H9 (cell line): ENCODE measurements around the gene GPRC5D. TPM values are rescaled to one million over a fixed set of nuclear protein-coding genes. Genes with fewer than 3 reads are reported as not detected.

Experiments used
- DNase-seq: peaks from one replicate; pipeline ENCODE4 v3.0.0-alpha.2; 2017
- H2AFZ ChIP-seq: one replicate; pipeline ENCODE4 v1.6.1; 2013; ENCODE audit warnings: mild to moderate bottlenecking, low read length, control low read depth, moderate library complexity
- H2AK5ac ChIP-seq: 2 replicates; pipeline ENCODE4 v1.6.1; 2013; ENCODE audit warnings: low read length, control low read depth, mixed read lengths; ENCODE audit not compliant: insufficient read length
- H2BK120ac ChIP-seq: one replicate; pipeline ENCODE4 v1.6.1; 2013; ENCODE audit warnings: low read depth, mild to moderate bottlenecking, low read length, control low read depth, inconsistent platforms; ENCODE audit not compliant: poor library complexity, severe bottlenecking
- H2BK12ac ChIP-seq: 2 replicates; pipeline ENCODE4 v1.6.1; 2013; ENCODE audit warnings: low read length, control low read depth, mixed read lengths, low read depth; ENCODE audit not compliant: insufficient read length
- H2BK15ac ChIP-seq: 2 replicates; pipeline ENCODE4 v1.6.1; 2013; ENCODE audit warnings: low read depth, low read length, control low read depth
- H2BK20ac ChIP-seq: one replicate; pipeline ENCODE4 v1.6.1; 2013; ENCODE audit warnings: low read depth, mild to moderate bottlenecking, low read length, control low read depth, inconsistent platforms; ENCODE audit not compliant: poor library complexity, severe bottlenecking
- H2BK5ac ChIP-seq: 2 replicates; pipeline ENCODE4 v1.6.1; 2013; ENCODE audit warnings: low read length, control low read depth, mixed read lengths; ENCODE audit not compliant: insufficient read length
- H3K14ac ChIP-seq: 2 replicates; pipeline ENCODE4 v1.6.1; 2013; ENCODE audit warnings: low read length, control low read depth; ENCODE audit not compliant: insufficient read depth
- H3K18ac ChIP-seq: 2 replicates; pipeline ENCODE4 v1.6.1; 2013; ENCODE audit warnings: low read depth, mild to moderate bottlenecking, mixed read lengths, low read length, control low read depth; ENCODE audit not compliant: insufficient read length
- H3K23ac ChIP-seq: 2 replicates; pipeline ENCODE4 v1.6.1; 2013; ENCODE audit warnings: low read length, control low read depth, mixed read lengths, low read depth; ENCODE audit not compliant: insufficient read length
- H3K23me2 ChIP-seq: 2 replicates; pipeline ENCODE4 v1.6.1; 2013; ENCODE audit warnings: low read depth, mild to moderate bottlenecking, mixed read lengths, low read length, control low read depth; ENCODE audit not compliant: insufficient read length, poor library complexity, severe bottlenecking
- H3K27ac ChIP-seq: 2 replicates; pipeline ENCODE4 v1.5.1; 2013; ENCODE audit warnings: low read length, control low read depth, mixed read lengths, low read depth; ENCODE audit not compliant: insufficient read length
- H3K27me3 ChIP-seq: 2 replicates; pipeline ENCODE4 v1.6.1; 2013; ENCODE audit warnings: low read length, control low read depth, inconsistent platforms; ENCODE audit not compliant: insufficient read depth
- H3K4ac ChIP-seq: 2 replicates; pipeline ENCODE4 v1.6.1; 2013; ENCODE audit warnings: low read depth, mild to moderate bottlenecking, control low read depth, inconsistent platforms, low read length, moderate library complexity
- H3K4me1 ChIP-seq: 2 replicates; pipeline ENCODE4 v1.6.1; 2013; ENCODE audit warnings: low read length, control low read depth, inconsistent platforms; ENCODE audit not compliant: insufficient read depth
- H3K4me2 ChIP-seq: 2 replicates; pipeline ENCODE4 v1.6.1; 2013; ENCODE audit warnings: low read length, control low read depth, mixed read lengths; ENCODE audit not compliant: insufficient read length, insufficient read depth
- H3K56ac ChIP-seq: 2 replicates; pipeline ENCODE4 v1.6.1; 2013; ENCODE audit warnings: low read depth, mild to moderate bottlenecking, mixed read lengths, low read length, control low read depth; ENCODE audit not compliant: insufficient read length
- H3K79me1 ChIP-seq: 2 replicates; pipeline ENCODE4 v1.6.1; 2013; ENCODE audit warnings: low read depth, mild to moderate bottlenecking, moderate library complexity, low read length, control low read depth, inconsistent platforms; ENCODE audit not compliant: insufficient read depth, poor library complexity, severe bottlenecking
- H3K79me2 ChIP-seq: 2 replicates; pipeline ENCODE4 v1.6.1; 2013; ENCODE audit warnings: low read length, control low read depth, inconsistent platforms; ENCODE audit not compliant: insufficient read depth
- H3K9ac ChIP-seq: 2 replicates; pipeline ENCODE4 v1.6.1; 2013; ENCODE audit warnings: low read length, control low read depth, mixed read lengths; ENCODE audit not compliant: insufficient read length; ENCODE audit errors: extremely low read depth
- H3K9me3 ChIP-seq: one replicate; pipeline ENCODE4 v1.6.1; 2013; ENCODE audit warnings: low read depth, low read length, inconsistent platforms; ENCODE audit not compliant: control insufficient read depth
- H3T11ph ChIP-seq: one replicate; pipeline ENCODE4 v1.6.1; 2013; ENCODE audit warnings: mild to moderate bottlenecking, low read length, control low read depth, inconsistent platforms
- H4K20me1 ChIP-seq: one replicate; pipeline ENCODE4 v1.6.1; 2013; ENCODE audit not compliant: control insufficient read depth, insufficient read length, insufficient read depth
- H4K5ac ChIP-seq: 2 replicates; pipeline ENCODE4 v1.6.1; 2013; ENCODE audit warnings: low read depth, mild to moderate bottlenecking, mixed read lengths, low read length, control low read depth; ENCODE audit not compliant: insufficient read length
- H4K8ac ChIP-seq: replicated peaks from 2 replicates; pipeline ENCODE4 v1.6.1; 2013; ENCODE audit warnings: low read length, control low read depth, mixed read lengths, low read depth; ENCODE audit not compliant: insufficient read length
- H4K91ac ChIP-seq: 2 replicates; pipeline ENCODE4 v1.6.1; 2013; ENCODE audit warnings: low read depth, mild to moderate bottlenecking, moderate library complexity, mixed read lengths, low read length, control low read depth; ENCODE audit not compliant: insufficient read length
- H3K27ac Mint-ChIP-seq, 3 experiments: 2 replicates in 2 of 3; 3 replicates in 1 of 3; pipeline ENCODE4 v1.8.0; 2020 to 2021; ENCODE audit warnings: mixed read lengths in 3 of 3, mild to moderate bottlenecking in 1 of 3, moderate library complexity in 1 of 3
- H3K27me3 Mint-ChIP-seq: 2 replicates; pipeline ENCODE4 v1.8.0; 2021; ENCODE audit warnings: low read depth, mild to moderate bottlenecking, moderate library complexity, mixed read lengths
- H3K36me3 Mint-ChIP-seq, 3 experiments: 2 replicates in 2 of 3; 3 replicates in 1 of 3; pipeline ENCODE4 v1.8.0; 2020 to 2021; ENCODE audit warnings: low read depth in 3 of 3, mixed read lengths in 3 of 3; ENCODE audit not compliant: insufficient read depth in 1 of 3
- H3K4me1 Mint-ChIP-seq, 2 experiments: 2 replicates each; pipeline ENCODE4 v1.8.0; 2020; ENCODE audit warnings: mixed read lengths in 2 of 2
- H3K4me3 Mint-ChIP-seq, 2 experiments: 2 replicates in 1 of 2; 3 replicates in 1 of 2; pipeline ENCODE4 v1.8.0; 2020 to 2021; ENCODE audit warnings: mild to moderate bottlenecking in 2 of 2, mixed read lengths in 2 of 2, moderate library complexity in 1 of 2
- H3K9me3 Mint-ChIP-seq, 2 experiments: 2 replicates in 1 of 2; 3 replicates in 1 of 2; pipeline ENCODE4 v1.8.0; 2020; ENCODE audit warnings: mild to moderate bottlenecking in 2 of 2, mixed read lengths in 2 of 2, moderate library complexity in 1 of 2
- WGBS: extraction: QIAGEN DNeasy Blood & Tissue Kit; methylation state at CpG from one replicate; pipeline ENCODE4 v1.1.7; 2013; ENCODE audit warnings: missing lambda C conversion rate, low lambda C conversion rate, mixed read lengths; ENCODE audit not compliant: insufficient read length; ENCODE audit errors: extremely low coverage; 5-methylcytosine and 5-hydroxymethylcytosine counted together
- total RNA-seq: library from RNA; stranded (reverse); gene quantifications from 2 replicates; pipeline ENCODE4 v1.2.1, GENCODE V29; 2021
- TF ChIP-seq, protein P1 (sequence below): fragments of 200-600 bp; sonication (generic); conservative IDR thresholded peaks from 3 replicates; pipeline ENCODE4 v1.8.0; 2021; ENCODE audit warnings: antibody characterized with exemption, mild to moderate bottlenecking

Gene GPRC5D
- total RNA-seq, 1 experiment from 2014 or later, result not detected

DNA sequence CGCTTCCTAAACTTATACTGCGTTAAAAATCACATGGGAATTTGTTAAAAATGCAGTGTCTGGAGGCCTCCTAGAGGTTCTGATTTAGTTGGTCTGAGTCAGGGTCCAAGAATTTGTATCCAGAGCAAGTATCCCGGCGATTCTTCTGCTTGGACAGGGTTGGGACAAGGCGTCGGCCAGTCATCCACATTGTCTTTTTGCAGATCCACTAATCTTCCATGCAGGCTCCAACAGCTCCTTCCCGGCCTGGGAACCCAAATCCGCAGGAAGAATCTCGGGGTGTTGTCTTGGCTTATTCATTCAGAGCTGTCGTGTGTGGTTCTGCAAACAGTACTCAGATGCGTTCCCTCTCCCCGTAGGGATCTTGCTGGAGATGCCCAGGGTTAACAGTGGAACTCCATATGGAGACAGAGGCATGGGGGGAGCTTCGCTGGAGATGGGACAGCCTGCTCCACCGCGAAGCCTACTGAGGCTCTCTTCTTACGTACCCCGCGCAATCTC, 25.3 kb downstream of the GPRC5D start:
- H3K4me3 Mint-ChIP-seq, result no peak overlapping the region
- H3K27ac ChIP-seq, result no peak overlapping the region
- no peaks in the 10 kb centered on the region for H3K79me2 ChIP-seq
- H2BK15ac ChIP-seq, result no peak overlapping the region
- no peak overlapping the region for H4K8ac ChIP-seq
- no peak overlapping the region for H2BK5ac ChIP-seq
- H2BK120ac ChIP-seq, result no peak overlapping the region
- H3K9me3 Mint-ChIP-seq, result peaks cover 6 to 10% of the 10 kb centered on the region in 2 experiments; a peak in 4 of 5 replicates
- no peak overlapping the region for H3K56ac ChIP-seq
- no peaks in the 10 kb centered on the region for H3K9me3 ChIP-seq
- H2AFZ ChIP-seq, result no peak overlapping the region
- H3K18ac ChIP-seq, result no peak overlapping the region
- H3K27me3 ChIP-seq, result no peaks in the 10 kb centered on the region
- H3K4me1 Mint-ChIP-seq, result peaks cover 7 to 8% of the 10 kb centered on the region in 2 experiments
- no peak for DNase-seq
- H3K79me1 ChIP-seq, result no peaks in the 10 kb centered on the region
- H2BK12ac ChIP-seq, result no peak overlapping the region
- no peak overlapping the region for H3K27ac Mint-ChIP-seq
- H3K23ac ChIP-seq, result no peak overlapping the region
- no peaks in the 10 kb centered on the region for H3K23me2 ChIP-seq
- no peak overlapping the region for H2BK20ac ChIP-seq
- H4K20me1 ChIP-seq, result no peaks in the 10 kb centered on the region
- H4K5ac ChIP-seq, result no peak overlapping the region
- H3K27me3 Mint-ChIP-seq, result no peaks in the 10 kb centered on the region; the same call in 1 of the 2 replicates
- WGBS, result no CpG with 5 or more reads among the region's 18 CpGs
- TF ChIP-seq, protein P1, sequence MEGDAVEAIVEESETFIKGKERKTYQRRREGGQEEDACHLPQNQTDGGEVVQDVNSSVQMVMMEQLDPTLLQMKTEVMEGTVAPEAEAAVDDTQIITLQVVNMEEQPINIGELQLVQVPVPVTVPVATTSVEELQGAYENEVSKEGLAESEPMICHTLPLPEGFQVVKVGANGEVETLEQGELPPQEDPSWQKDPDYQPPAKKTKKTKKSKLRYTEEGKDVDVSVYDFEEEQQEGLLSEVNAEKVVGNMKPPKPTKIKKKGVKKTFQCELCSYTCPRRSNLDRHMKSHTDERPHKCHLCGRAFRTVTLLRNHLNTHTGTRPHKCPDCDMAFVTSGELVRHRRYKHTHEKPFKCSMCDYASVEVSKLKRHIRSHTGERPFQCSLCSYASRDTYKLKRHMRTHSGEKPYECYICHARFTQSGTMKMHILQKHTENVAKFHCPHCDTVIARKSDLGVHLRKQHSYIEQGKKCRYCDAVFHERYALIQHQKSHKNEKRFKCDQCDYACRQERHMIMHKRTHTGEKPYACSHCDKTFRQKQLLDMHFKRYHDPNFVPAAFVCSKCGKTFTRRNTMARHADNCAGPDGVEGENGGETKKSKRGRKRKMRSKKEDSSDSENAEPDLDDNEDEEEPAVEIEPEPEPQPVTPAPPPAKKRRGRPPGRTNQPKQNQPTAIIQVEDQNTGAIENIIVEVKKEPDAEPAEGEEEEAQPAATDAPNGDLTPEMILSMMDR, result no peak
- no peak overlapping the region for H3K4ac ChIP-seq
- H3K4me1 ChIP-seq, result peaks cover 3% of the 10 kb centered on the region; the same call in 1 of the 2 replicates
- no peak overlapping the region for H2AK5ac ChIP-seq
- H3K4me2 ChIP-seq, result no peak overlapping the region
- H3K9ac ChIP-seq, result no peak overlapping the region
- H3K36me3 Mint-ChIP-seq, result peaks cover 0 to 10% (median 6%) of the 10 kb centered on the region in 3 experiments; a peak in 3 of 7 replicates
- H4K91ac ChIP-seq, result no peak overlapping the region
- no peak overlapping the region for H3T11ph ChIP-seq
- no peak overlapping the region for H3K14ac ChIP-seq
